Spleen (tissue), 11 donors: ENCODE results near the gene WDR7. TPM values are rescaled to one million over a fixed set of nuclear protein-coding genes. Genes with fewer than 3 reads are reported as not detected.

Experiments
- DNase-seq: peaks from one replicate; pipeline ENCODE4 v3.0.0-alpha.2; 2020
- H3K27ac ChIP-seq, 8 donors: fragments of 200-600 bp; sonication (generic) in 7 of 8; 1 replicate in 4 of 8; 2 replicates in 4 of 8; pipeline versions ENCODE4 v1.5.0 to v1.8.0; 2016 to 2021; ENCODE audit warnings: inconsistent platforms in 4 of 8, mild to moderate bottlenecking in 4 of 8, moderate library complexity in 1 of 8
- H3K27me3 ChIP-seq, 7 donors: fragments of 200-600 bp; sonication (generic) in 6 of 7; replicated peaks in 1 of 7; 1 replicate in 4 of 7; 2 replicates in 3 of 7; pipeline versions ENCODE4 v1.5.0 to v1.8.0; 2016 to 2021; ENCODE audit warnings: inconsistent platforms in 3 of 7, mild to moderate bottlenecking in 1 of 7
- H3K36me3 ChIP-seq, 6 donors: fragments of 200-600 bp; sonication (generic) in 5 of 6; 1 replicate in 4 of 6; 2 replicates in 2 of 6; pipeline versions ENCODE4 v1.5.0 to v1.8.0; 2016 to 2021; ENCODE audit warnings: inconsistent platforms in 2 of 6
- H3K4me1 ChIP-seq, 6 donors: fragments of 200-600 bp; sonication (generic) in 5 of 6; 1 replicate in 3 of 6; 2 replicates in 3 of 6; pipeline versions ENCODE4 v1.5.0 to v1.8.0; 2016 to 2021; ENCODE audit warnings: inconsistent platforms in 3 of 6
- H3K4me3 ChIP-seq, 8 donors: fragments of 200-600 bp; sonication (generic) in 7 of 8; 1 replicate in 4 of 8; 2 replicates in 4 of 8; pipeline versions ENCODE4 v1.5.0 to v1.8.0; 2016 to 2021; ENCODE audit warnings: inconsistent platforms in 4 of 8, mild to moderate bottlenecking in 4 of 8, moderate library complexity in 2 of 8
- H3K9me3 ChIP-seq, 8 donors: fragments of 200-600 bp; sonication (generic) in 7 of 8; 1 replicate in 4 of 8; 2 replicates in 4 of 8; pipeline versions ENCODE4 v1.5.0 to v1.8.0; 2016 to 2021; ENCODE audit warnings: inconsistent platforms in 4 of 8
- POLR2A ChIP-seq, 3 donors: fragments of 450-650 bp; IDR thresholded peaks; one replicate each; pipeline ENCODE4 v1.5.1; 2017; ENCODE audit warnings: antibody characterized with exemption in 3 of 3, mild to moderate bottlenecking in 1 of 3
- POLR2AphosphoS5 ChIP-seq, 3 donors: sonication (generic); formaldehyde crosslinking; IDR thresholded peaks; one replicate each; pipeline ENCODE4 v1.5.1; 2017; ENCODE audit warnings: antibody characterized with exemption in 3 of 3
- WGBS, 5 donors: extraction: QIAGEN DNeasy Blood & Tissue Kit in 3 of 5; methylation state at CpG; one replicate each; pipeline versions ENCODE4 v1.1.5 to v1.1.7; 2013 to 2018; 5-methylcytosine and 5-hydroxymethylcytosine counted together
- intact Hi-C: fragments of 100-400 bp; cut with DNase I; formaldehyde crosslinking; loops from one replicate; pipeline ENCODE4 v1.15.0; 2023; ENCODE audit warnings: low total_unique reads
- polyA plus RNA-seq, 3 donors: library from polyadenylated mRNA; stranded (reverse); fragments of 200-250 nt; gene quantifications; one replicate each; pipeline ENCODE4 v1.2.1, GENCODE V29; 2013
- total RNA-seq, 7 donors: library from RNA; depleted of rRNA in 3 of 7; stranded (reverse); fragments of >200 nt in 3 of 7; fragmentation: NEBNext Ultra II Directional in 4 of 7; extraction: Animal tissue kit (Norgen Biotek cat#: 25700) in 4 of 7; gene quantifications; one replicate each; pipeline versions ENCODE4 v1.1.0 to v1.2.1, GENCODE V29; 2016 to 2021
- TF ChIP-seq, protein P1 (sequence below), 11 experiments: fragments of 200-600 bp in 7 of 11; fragments of 450-650 bp in 4 of 11; sonication (generic) in 4 of 11; IDR thresholded peaks in 8 of 11; conservative IDR thresholded peaks in 3 of 11; 1 replicate in 7 of 11; 2 replicates in 4 of 11; pipeline versions ENCODE4 v1.4.0 to v1.8.0; 2016 to 2021; ENCODE audit warnings: antibody characterized with exemption in 11 of 11, inconsistent platforms in 4 of 11, mild to moderate bottlenecking in 1 of 11
- donor health status: healthy with polysubstance abuse.
- donor health status: DM: no; HTN: no; CAD: no; lungs with moderate emphysema.
- donor health status: DM: no; HTN: no; CAD: no.
- donor health status: Bipolar disorder and iron deficiency.
- donor health status: healthy.
- donor health status: DM: no; HTN: no; CAD: no.
- donor health status: DM: yes; HTN: yes; CAD: no.

The WDR7 gene
- total and polyA plus RNA-seq, 10 donors: 2.8 to 55.9 (median 42.8) TPM

GRCh38 chr18:56999823-57000222 lies 348.7 kb downstream of the WDR7 start:
- H3K36me3 ChIP-seq: no peaks in the 10 kb centered on the region
- TF ChIP-seq, protein P1, sequence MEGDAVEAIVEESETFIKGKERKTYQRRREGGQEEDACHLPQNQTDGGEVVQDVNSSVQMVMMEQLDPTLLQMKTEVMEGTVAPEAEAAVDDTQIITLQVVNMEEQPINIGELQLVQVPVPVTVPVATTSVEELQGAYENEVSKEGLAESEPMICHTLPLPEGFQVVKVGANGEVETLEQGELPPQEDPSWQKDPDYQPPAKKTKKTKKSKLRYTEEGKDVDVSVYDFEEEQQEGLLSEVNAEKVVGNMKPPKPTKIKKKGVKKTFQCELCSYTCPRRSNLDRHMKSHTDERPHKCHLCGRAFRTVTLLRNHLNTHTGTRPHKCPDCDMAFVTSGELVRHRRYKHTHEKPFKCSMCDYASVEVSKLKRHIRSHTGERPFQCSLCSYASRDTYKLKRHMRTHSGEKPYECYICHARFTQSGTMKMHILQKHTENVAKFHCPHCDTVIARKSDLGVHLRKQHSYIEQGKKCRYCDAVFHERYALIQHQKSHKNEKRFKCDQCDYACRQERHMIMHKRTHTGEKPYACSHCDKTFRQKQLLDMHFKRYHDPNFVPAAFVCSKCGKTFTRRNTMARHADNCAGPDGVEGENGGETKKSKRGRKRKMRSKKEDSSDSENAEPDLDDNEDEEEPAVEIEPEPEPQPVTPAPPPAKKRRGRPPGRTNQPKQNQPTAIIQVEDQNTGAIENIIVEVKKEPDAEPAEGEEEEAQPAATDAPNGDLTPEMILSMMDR (IDR thresholded peaks at IDR 0.05 in 8 of 11, conservative IDR thresholded peaks at IDR 0.05 in 3 of 11): no peak
- TF ChIP-seq POLR2A (IDR thresholded peaks at IDR 0.05): no peak
- TF ChIP-seq POLR2AphosphoS5 (IDR thresholded peaks at IDR 0.05): no peak
- intact Hi-C loops: no loop called here
- H3K27ac ChIP-seq: no peak overlapping the region
- no peaks in the 10 kb centered on the region for H3K9me3 ChIP-seq
- no peak for DNase-seq
- no peaks in the 10 kb centered on the region for H3K27me3 ChIP-seq
- H3K4me3 ChIP-seq: no peak overlapping the region
- 90 to 99% (median 96%) methylated on average over 3 of the region's 3 CpGs for WGBS, 5 donors
- H3K4me1 ChIP-seq: peaks cover 0 to 24% (median 16%) of the 10 kb centered on the region in 6 donors

GRCh38 chr18:57002627-57003026 lies 351.5 kb downstream of the WDR7 start:
- Histone ChIP-seq H3K9me3 (no peaks in the 10 kb centered on the region), H3K27ac (no peak overlapping the region), H3K4me1 (peaks cover 0 to 30% (median 20%) of the 10 kb centered on the region in 6 donors), H3K4me3 (no peak overlapping the region), H3K36me3 (no peaks in the 10 kb centered on the region), H3K27me3 (no peaks in the 10 kb centered on the region)
- no peak for DNase-seq
- intact Hi-C loops: no loop called here
- 41 to 63% (median 58%) methylated on average over 2 of the region's 2 CpGs for WGBS, 5 donors
- TF ChIP-seq, protein P1 (IDR thresholded peaks at IDR 0.05 in 8 of 11, conservative IDR thresholded peaks at IDR 0.05 in 3 of 11): no peak
- TF ChIP-seq POLR2A (IDR thresholded peaks at IDR 0.05): no peak
- TF ChIP-seq POLR2AphosphoS5 (IDR thresholded peaks at IDR 0.05): no peak

DNA sequence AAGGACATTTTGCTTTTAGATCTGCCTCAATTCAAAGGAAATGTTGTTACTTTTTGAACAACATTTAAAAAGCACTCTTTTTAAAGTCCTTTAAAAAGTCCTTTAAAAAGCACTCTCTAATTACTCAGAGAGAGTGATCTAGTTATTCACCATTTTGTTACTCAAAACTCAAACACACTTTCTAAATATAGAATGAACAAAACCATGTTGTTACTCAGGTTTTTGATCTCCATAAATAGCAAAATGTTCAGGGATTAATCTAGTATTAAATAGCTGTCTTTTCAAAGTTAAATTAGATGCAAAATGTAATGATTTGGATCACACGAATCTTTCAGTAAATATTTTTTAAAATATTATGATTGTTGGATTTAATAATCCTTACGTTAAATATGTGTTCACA lies 352.2 kb downstream of the WDR7 start:
- Histone ChIP-seq H3K4me3 (no peak overlapping the region), H3K4me1 (peaks cover 0 to 30% (median 20%) of the 10 kb centered on the region in 6 donors), H3K9me3 (no peaks in the 10 kb centered on the region), H3K36me3 (no peaks in the 10 kb centered on the region), H3K27me3 (no peaks in the 10 kb centered on the region), H3K27ac (no peak overlapping the region)
- intact Hi-C loops: no loop called here
- TF ChIP-seq, protein P1 (IDR thresholded peaks at IDR 0.05 in 8 of 11, conservative IDR thresholded peaks at IDR 0.05 in 3 of 11): no peak
- no peak for TF ChIP-seq POLR2A (IDR thresholded peaks at IDR 0.05)
- no peak for TF ChIP-seq POLR2AphosphoS5 (IDR thresholded peaks at IDR 0.05)
- no peak for DNase-seq
- WGBS, 5 donors: 41 to 96% (median 46%) methylated on average over 2 of the region's 2 CpGs

GRCh38 chr18:57004366-57005121 lies 353.4 kb downstream of the WDR7 start:
- intact Hi-C loops: no loop called here
- peak overlapping the region in 6 of 8 donors; percentile 22 to 53 (median 44) for H3K27ac ChIP-seq
- no peaks in the 10 kb centered on the region for H3K27me3 ChIP-seq
- H3K4me3 ChIP-seq: no peak overlapping the region
- DNase-seq: no peak
- no peaks in the 10 kb centered on the region for H3K9me3 ChIP-seq
- H3K4me1 ChIP-seq: peaks cover 0 to 30% (median 20%) of the 10 kb centered on the region in 6 donors
- WGBS, 5 donors: 34 to 51% (median 43%) methylated on average over 5 of the region's 5 CpGs
- no peaks in the 10 kb centered on the region for H3K36me3 ChIP-seq
- TF ChIP-seq, protein P1 (IDR thresholded peaks at IDR 0.05 in 8 of 11, conservative IDR thresholded peaks at IDR 0.05 in 3 of 11): no peak
- no peak for TF ChIP-seq POLR2AphosphoS5 (IDR thresholded peaks at IDR 0.05)
- TF ChIP-seq POLR2A (IDR thresholded peaks at IDR 0.05): no peak
